Left renal pelvis (tissue), 4 donors: ENCODE data around the gene MRPS11. TPM values are rescaled to one million over a fixed set of nuclear protein-coding genes. Genes with fewer than 3 reads are reported as not detected.
"Not testable (repeated sequence)": the region's sequence is repeated elsewhere in the genome, so short reads cannot be mapped to it uniquely, and the experiment has no call there.

Source experiments
- DNase-seq, 4 donors: peaks; one replicate each; pipeline ENCODE4 v3.0.0-alpha.2; 2013; ENCODE audit warnings: low read depth in 4 of 4, low spot score in 3 of 4
- polyA plus RNA-seq, 4 donors: library from polyadenylated mRNA; unstranded; fragments of 120-200 nt; gene quantifications; one replicate each; pipeline ENCODE4 v1.2.1, GENCODE V29; 2013; ENCODE audit not compliant: insufficient read length in 4 of 4

MRPS11 gene
- polyA plus RNA-seq, 4 donors, result 28.9 to 55.9 (median 38.2) TPM

DNA sequence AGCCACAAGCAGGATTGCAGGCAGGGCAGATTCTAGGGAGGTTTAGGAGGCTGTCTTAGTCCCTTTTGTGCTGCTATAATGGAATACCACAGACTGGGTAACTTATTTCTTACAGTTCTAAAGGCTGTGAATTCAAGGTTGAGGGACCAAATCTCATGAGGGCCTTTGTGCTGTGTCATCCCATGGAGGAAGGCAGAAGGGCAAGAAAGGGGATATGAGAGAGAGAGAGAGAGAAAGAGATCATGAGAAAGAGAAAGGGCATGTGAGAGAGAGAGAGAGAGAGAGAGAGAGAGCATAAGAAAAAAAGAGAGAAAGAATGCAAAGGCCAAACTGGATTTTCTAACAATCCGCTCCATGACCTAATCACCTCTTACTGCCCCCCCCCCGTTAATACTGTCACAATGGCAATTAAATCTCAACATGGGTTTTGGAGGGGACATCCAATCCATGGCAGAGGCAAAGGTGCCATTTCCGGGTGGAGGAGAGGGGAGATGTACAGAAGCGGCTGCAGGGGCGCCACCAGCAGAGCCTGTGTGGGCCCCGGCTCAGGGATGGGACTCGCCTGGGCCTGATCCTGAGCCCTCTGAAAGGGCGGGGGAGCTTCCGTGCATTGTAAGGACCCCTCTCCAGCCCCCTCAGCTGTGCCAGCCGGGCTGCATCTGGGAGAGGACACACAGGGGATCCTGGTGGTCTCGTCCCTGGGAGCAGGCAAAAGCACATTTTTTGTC lies 20.5 kb downstream of the MRPS11 start:
- no peak for DNase-seq

DNA sequence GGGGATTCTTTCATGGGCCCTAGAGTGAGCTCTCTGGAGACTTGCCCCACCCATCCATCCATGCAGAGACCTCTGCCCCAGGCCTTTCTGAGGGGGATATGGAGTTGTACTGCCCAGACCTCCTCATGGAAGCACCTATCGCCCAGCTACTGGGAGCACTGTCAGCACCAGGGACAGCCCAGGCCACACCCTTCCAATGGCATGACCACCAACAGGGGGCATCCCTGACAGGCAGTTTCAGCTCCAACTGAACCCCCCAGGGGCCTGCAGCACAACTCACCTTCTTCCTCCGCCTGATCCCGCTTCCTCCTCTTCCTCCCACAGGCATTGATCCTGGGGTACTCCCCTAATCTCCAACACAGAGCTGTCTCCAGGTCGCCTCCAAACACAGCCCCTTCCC lies 21.8 kb downstream of the MRPS11 start:
- no peak for DNase-seq

- no peak for DNase-seq
Observed at GRCh38 chr15:88490036-88490435, 22.5 kb downstream of the MRPS11 start.

- DNase-seq, result no peak
Observed at GRCh38 chr15:88491158-88491557, 23.6 kb downstream of the MRPS11 start.

- DNase-seq, result no peak
Observed at GRCh38 chr15:88493844-88494243, 26.3 kb downstream of the MRPS11 start.

DNA sequence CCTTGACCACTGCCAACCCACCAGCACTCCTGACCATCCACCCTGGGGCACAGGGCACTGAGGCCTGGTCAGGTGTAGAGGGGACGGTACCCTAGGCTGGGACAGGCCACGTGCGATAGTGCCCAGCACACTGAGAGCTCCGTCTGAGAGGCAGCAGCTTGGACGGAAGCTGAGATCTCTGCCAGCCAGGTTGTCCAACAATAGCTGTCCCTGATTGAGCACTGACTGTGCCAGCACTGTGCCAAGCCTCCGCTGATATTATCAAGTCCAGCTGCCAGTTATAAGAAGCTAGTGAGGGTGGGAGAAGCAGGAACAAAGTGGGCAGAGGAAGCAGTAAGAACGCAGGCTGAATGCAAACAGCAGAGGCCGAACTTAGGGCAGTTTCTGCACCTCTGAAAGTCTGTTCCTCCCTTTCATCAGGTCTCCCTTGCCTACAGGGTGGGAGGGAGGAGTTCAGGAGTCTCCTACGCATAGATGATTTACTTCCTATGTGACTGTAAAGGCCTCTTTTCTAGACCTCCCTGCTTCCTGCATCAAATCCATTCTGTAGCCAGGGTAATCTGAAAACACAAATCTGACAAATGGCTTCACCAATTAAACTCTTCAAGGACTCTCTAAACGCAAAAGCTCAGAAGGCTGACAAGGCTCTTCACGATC lies 29.7 kb downstream of the MRPS11 start:
- no peak for DNase-seq

GRCh38 chr15:88498996-88499395 lies 31.5 kb downstream of the MRPS11 start:
- DNase-seq, result no peak

- DNase-seq, result no peak
Observed at GRCh38 chr15:88504445-88504844, 36.9 kb downstream of the MRPS11 start.

DNA sequence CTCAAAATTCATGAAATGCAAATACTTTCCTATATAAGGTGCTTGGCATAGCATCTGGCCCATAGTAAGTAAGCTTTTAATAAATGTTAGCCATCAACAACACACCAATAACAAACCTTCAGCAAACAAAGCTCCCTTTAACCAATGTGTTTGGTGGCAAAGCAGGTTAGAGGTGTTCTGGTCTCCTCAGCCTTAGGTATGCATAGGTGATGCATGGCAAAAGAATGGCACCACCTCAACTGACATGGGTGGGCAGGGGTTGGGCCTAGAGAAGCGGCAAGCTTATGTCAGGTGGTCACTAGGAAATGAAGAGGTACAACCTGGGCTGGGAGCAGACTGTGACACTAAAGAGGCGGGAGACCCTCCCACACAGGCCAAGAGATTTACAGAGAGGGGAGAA lies 38.2 kb downstream of the MRPS11 start:
- DNase-seq, result no peak

DNA sequence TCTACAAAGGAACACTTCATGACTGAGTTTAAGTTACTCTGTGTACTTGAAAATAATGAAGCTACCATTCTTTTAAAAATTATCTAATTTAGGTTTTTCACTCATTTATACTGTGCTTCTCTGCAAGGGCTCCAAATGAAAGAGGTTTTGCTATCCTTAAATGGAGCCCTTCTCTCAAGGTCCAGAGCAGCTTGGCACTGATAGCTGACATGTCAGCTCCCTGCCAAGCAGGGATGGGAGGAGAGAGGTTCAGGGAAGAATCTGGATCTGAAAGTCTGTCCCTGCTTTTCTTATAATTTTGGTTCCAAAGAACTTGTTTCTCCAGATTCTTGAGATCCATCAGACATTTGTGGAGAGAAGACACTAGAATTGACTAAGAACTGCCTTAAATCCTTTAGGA lies 39.1 kb downstream of the MRPS11 start:
- no peak for DNase-seq

DNA sequence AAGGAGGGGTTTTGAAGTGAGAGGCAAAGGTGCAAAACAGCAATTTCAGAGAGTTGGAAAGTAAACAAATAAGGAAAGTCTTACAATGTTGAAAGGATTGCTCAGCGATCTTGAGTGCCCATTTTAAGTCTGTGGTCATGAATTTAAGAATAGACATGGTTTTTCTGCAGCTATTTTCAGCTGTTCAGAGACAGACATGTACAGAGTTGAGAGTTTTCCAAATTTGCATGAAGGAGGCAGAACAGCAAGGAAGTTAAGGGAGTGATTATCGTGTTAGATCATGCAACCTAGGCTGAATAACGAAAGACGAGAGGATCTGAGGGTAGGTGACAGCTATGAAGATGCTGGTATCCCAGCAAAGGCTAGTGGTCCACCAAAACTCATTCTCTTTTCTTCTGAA lies 41.8 kb downstream of the MRPS11 start:
- DNase-seq, result no peak

DNA sequence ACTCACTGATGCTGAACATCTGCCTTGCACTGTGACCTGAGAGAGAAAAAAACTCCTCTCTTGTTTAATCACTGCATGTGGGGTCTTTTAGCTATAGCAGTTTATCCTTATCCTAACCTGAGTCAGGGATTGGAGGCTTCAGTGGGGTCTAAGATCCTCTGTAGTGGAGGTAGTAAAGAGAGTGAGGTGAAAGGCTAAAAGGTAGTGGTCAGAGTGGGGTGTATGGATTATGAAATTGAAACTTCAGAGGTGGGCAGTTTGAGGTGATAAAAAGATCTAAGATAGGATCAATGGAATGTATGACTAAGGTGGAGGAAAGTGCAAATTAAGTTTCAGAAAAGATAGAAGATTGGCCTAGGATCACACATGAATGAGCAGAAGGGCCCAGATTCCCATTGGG lies 42.5 kb downstream of the MRPS11 start:
- DNase-seq, result no peak

- DNase-seq, result no peak
Observed at GRCh38 chr15:88511161-88511560, 43.7 kb downstream of the MRPS11 start.

DNA sequence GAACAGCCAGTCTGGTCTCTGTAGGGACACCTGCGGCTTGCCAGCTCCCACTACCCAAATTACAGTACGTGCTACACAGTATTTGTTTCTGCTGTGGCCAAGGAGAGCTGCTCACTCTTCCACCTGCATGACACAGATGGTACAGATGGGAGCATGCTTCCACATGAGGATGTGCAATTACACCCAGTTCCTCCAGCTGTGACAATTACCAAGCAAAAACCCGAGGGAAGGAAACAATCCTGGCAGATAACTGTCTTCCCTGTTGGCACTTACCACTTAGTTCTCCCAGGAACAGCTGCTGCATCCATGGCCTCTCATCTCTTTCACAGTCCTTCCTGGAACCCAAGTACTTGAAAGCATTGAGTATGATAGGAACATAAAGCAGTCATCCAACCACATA lies 44.6 kb downstream of the MRPS11 start:
- DNase-seq, result no peak

GRCh38 chr15:88512601-88513000 lies 45.1 kb downstream of the MRPS11 start:
- no peak for DNase-seq

- DNase-seq, result no peak
Observed at GRCh38 chr15:88513195-88513594, 45.7 kb downstream of the MRPS11 start.

DNA sequence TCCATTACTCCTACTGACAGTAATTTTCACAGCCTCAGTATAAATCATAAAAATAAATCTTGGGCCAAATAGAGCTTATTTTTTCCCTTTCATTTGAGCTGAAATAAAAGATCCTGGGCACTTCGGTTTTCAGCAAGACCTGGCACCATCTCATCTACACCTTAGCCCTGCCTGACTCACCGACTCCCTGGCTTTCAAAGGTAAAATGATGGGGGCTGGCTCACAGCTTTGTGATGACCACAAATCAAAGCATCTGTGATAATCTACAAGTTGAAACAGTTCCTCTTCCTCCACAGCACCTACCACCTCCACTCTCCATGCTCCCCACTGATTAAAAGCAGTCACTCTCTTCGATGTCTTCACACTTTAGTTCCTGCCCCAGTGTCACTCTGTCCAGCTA lies 51.4 kb downstream of the MRPS11 start:
- no peak for DNase-seq

- DNase-seq, result not testable (repeated sequence)
Observed at GRCh38 chr15:88524094-88524493, 56.6 kb downstream of the MRPS11 start.

DNA sequence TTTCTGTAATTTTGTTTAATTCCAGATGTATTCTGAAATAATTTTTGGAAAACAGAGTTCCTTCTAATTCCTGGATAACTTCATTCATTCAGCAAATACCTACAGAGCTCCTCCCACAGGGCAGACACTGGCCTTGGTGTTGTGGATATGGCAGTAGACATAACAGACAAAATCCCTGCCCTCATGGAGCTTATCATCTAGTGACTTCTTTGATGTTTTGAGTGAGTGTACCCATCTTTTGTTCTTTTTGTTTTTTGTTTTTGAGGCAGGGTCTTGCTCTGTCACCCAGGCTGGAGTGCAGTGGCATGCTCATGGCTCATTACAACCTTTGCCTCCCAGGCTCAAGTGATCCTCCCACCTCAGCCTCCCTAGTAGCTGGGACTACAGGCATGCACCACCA lies 57.9 kb downstream of the MRPS11 start:
- DNase-seq, result no peak

DNA sequence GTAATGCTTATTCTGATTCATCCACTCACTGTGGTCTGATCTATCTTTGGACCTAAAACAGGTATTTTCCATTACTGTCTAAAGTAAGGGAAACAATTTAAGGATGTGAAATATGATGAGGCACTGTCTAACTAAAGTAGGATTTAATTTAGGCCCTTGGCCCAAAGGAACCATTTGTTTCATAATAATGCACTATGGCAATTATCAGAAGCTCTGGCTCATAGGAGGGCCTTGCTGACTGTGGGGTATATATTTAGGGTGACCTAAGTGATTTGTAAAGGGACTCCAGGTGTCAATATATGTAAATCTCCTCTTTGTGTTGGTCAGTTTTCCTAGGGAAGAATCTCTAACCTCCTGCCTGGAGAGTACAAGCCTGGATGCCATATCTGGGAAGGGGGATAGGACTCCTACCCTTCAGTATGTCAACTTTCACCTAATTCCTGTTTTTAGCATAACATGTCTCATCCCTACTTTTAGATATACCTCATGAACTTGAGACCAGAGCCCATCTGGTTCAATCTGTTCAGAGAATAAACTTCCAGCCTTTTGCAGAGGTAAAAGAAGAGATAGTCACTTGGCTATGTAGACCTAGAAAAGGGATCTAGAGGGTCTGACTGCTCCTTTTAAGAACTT lies 58.9 kb downstream of the MRPS11 start:
- no peak for DNase-seq

DNA sequence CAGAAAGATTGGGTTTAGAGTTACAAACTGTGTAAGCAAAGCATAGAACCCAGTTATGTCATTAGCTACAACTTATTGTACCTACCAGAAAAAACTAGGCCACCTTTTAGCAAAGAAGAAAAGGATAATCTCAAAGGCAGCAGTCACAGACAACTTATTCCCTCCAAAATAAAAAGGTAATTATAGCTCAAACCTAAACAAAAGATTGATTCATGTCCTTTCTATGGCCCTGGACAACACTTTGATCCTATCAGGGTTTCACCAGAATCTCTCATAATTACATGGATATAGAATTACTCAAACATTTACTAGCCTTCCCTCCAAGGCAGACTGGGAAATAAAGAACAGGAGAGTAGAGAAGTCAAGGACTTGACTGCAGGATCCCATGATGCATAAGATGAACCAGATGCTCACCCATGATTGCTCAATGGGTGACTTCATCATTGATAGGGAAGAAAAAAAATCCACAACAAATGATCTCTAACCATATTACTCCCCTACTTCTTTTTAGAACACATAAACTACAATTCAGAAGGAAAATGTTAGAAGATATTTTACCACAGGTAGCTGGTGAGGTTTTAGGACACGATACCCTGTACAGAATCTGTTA lies 61.6 kb downstream of the MRPS11 start:
- no peak for DNase-seq
